Sigmoid colon (tissue), 7 donors: ENCODE measurements around the gene RXFP4. TPM values are rescaled to one million over a fixed set of nuclear protein-coding genes. Genes with fewer than 3 reads are reported as not detected.
A peak's percentile ranks its signal among the peaks of the same experiment; 100 is the strongest.

Source experiments
- DNase-seq: peaks from one replicate; pipeline ENCODE4 v3.0.0-alpha.2; 2019
- H3K27ac ChIP-seq, 4 donors: fragments of 200-600 bp; sonication (generic); one replicate each; pipeline ENCODE4 v1.5.1; 2016 to 2019; ENCODE audit warnings: mild to moderate bottlenecking in 1 of 4
- H3K27me3 ChIP-seq, 3 donors: fragments of 200-600 bp; sonication (generic); one replicate each; pipeline ENCODE4 v1.5.1; 2019; ENCODE audit warnings: mild to moderate bottlenecking in 1 of 3
- H3K36me3 ChIP-seq, 4 donors: fragments of 200-600 bp; sonication (generic); one replicate each; pipeline ENCODE4 v1.5.1; 2016 to 2019
- H3K4me1 ChIP-seq, 4 donors: fragments of 200-600 bp; sonication (generic); one replicate each; pipeline ENCODE4 v1.5.1; 2017 to 2019
- H3K4me3 ChIP-seq, 4 donors: fragments of 200-600 bp; sonication (generic); one replicate each; pipeline ENCODE4 v1.5.1; 2017 to 2019; ENCODE audit warnings: mild to moderate bottlenecking in 2 of 4, moderate library complexity in 1 of 4
- H3K9me3 ChIP-seq, 4 donors: fragments of 200-600 bp in 3 of 4; sonication (generic) in 3 of 4; one replicate each; pipeline versions ENCODE4 v1.5.1 to v1.6.1; 2013 to 2019
- EP300 ChIP-seq, 4 donors: sonication (generic); formaldehyde crosslinking; IDR thresholded peaks; one replicate each; pipeline ENCODE4 v1.6.1; 2017; ENCODE audit warnings: antibody characterized with exemption in 4 of 4
- POLR2A ChIP-seq, 2 donors: fragments of 450-650 bp; IDR thresholded peaks; one replicate each; pipeline ENCODE4 v1.6.1; 2016; ENCODE audit warnings: antibody characterized with exemption in 2 of 2, mild to moderate bottlenecking in 2 of 2, moderate library complexity in 2 of 2
- POLR2AphosphoS5 ChIP-seq, 4 donors: sonication (generic); formaldehyde crosslinking; IDR thresholded peaks; one replicate each; pipeline ENCODE4 v1.6.1; 2017; ENCODE audit warnings: antibody characterized with exemption in 4 of 4
- WGBS, 2 donors: extraction: QIAGEN DNeasy Blood & Tissue Kit; methylation state at CpG; one replicate each; pipeline ENCODE4 v1.1.7; 2013; 5-methylcytosine and 5-hydroxymethylcytosine counted together
- intact Hi-C: fragments of 100-400 bp; cut with DNase I; formaldehyde crosslinking; loops from one replicate; pipeline ENCODE4 v1.15.1; 2023
- polyA plus RNA-seq, 3 donors: library from polyadenylated mRNA; stranded (reverse); fragments of 200-250 nt; gene quantifications; one replicate each; pipeline ENCODE4 v1.2.3, GENCODE V29; 2013
- total RNA-seq, 4 donors: library from RNA; depleted of rRNA; stranded (reverse); fragments of >200 nt; gene quantifications; one replicate each; pipeline ENCODE4 v1.1.0, GENCODE V29; 2016
- TF ChIP-seq, protein P1 (sequence below), 4 experiments: fragments of 450-650 bp in 3 of 4; fragments of 200-600 bp in 1 of 4; IDR thresholded peaks; one replicate each; pipeline ENCODE4 v1.5.1; 2016 to 2019; ENCODE audit warnings: antibody characterized with exemption in 4 of 4, mild to moderate bottlenecking in 3 of 4, moderate library complexity in 2 of 4
- donor health status: healthy with polysubstance abuse.
- donor health status: Bipolar disorder and iron deficiency.
- donor health status: healthy.

RXFP4 gene
- total and polyA plus RNA-seq, 7 donors: 1.8 to 2.7 TPM; not detected in 5

DNA sequence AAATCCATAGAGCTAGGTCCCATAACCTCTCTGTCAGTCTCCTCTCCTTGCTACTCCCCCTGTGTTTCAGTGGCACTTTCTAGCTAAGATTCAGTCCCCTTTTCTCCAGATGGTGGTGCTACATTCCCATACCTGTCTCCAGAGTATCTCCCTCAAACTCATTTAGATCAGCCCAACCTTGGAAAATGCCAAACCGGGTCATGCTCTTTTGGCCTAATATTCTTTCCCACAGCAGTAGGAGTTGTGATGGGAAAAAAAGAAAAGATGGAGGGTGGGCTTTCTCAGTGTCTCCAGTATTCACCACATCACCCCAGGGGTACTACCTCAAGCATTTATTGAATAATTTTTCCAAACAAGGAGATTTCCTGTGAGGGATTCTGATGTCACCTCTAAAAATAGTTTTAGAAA is 3.2 kb upstream of the RXFP4 start:
- Histone ChIP-seq H3K4me1 (peaks cover 0 to 22% (median 18%) of the 10 kb centered on the region in 4 donors), H3K36me3 (peaks cover 0 to 4% (median 0%) of the 10 kb centered on the region in 4 donors), H3K27me3 (no peaks in the 10 kb centered on the region), H3K9me3 (no peaks in the 10 kb centered on the region), H3K27ac (peak overlapping the region in 2 of 4 donors; percentile 24 to 64), H3K4me3 (no peak overlapping the region)
- no peak for TF ChIP-seq EP300 (IDR thresholded peaks at IDR 0.05)
- TF ChIP-seq, protein P1, sequence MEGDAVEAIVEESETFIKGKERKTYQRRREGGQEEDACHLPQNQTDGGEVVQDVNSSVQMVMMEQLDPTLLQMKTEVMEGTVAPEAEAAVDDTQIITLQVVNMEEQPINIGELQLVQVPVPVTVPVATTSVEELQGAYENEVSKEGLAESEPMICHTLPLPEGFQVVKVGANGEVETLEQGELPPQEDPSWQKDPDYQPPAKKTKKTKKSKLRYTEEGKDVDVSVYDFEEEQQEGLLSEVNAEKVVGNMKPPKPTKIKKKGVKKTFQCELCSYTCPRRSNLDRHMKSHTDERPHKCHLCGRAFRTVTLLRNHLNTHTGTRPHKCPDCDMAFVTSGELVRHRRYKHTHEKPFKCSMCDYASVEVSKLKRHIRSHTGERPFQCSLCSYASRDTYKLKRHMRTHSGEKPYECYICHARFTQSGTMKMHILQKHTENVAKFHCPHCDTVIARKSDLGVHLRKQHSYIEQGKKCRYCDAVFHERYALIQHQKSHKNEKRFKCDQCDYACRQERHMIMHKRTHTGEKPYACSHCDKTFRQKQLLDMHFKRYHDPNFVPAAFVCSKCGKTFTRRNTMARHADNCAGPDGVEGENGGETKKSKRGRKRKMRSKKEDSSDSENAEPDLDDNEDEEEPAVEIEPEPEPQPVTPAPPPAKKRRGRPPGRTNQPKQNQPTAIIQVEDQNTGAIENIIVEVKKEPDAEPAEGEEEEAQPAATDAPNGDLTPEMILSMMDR (IDR thresholded peaks at IDR 0.05): peak; percentile 25 to 55 (median 50)
- WGBS, 2 donors: 0% methylated on average over 1 of the region's 1 CpG
- intact Hi-C loops: loop anchor here (1.0 kb wide), 1 partner anchor 51 kb away; no protein-coding TSS in a partner anchor
- DNase-seq: no peak

DNA sequence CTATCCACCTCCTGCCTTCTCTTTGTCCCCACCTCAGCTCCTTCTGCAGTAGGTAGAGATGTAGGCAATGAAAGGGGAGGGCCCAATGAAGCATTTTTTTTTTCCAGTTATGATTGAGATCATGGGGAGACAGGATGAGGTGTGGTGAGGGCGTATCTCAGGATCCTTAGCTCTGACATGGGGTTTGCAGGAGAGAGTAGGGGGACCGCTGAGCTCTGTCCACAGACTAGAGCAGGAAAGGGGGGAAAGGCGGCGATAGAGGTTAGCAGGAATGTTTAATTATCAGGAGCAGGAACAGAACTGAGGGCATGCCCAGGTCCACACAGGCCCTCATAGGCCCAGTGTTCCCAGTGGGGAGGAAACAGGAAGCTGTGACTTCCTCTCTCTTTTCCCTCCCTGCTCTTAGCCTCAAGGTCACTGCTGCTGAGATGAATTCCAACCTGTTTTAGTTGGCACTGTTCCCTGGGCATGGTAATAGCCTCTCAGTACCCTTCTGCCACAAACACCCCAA is 901 bp upstream of the RXFP4 start:
- peaks cover 0 to 9% (median 6%) of the 10 kb centered on the region in 4 donors for H3K4me1 ChIP-seq
- 15 to 41% methylated on average over 4 of the region's 4 CpGs for WGBS, 2 donors
- no peaks in the 10 kb centered on the region for H3K27me3 ChIP-seq
- no peaks in the 10 kb centered on the region for H3K9me3 ChIP-seq
- H3K4me3 ChIP-seq: no peak overlapping the region
- peak overlapping the region; percentile 31 to 70 (median 50) for H3K27ac ChIP-seq
- TF ChIP-seq EP300 (IDR thresholded peaks at IDR 0.05) (no peak), POLR2A (IDR thresholded peaks at IDR 0.05) (no peak), POLR2AphosphoS5 (IDR thresholded peaks at IDR 0.05) (no peak)
- TF ChIP-seq, protein P1 (IDR thresholded peaks at IDR 0.05): no peak
- H3K36me3 ChIP-seq: no peaks in the 10 kb centered on the region
- no peak for DNase-seq
- intact Hi-C loops: no loop called here

DNA sequence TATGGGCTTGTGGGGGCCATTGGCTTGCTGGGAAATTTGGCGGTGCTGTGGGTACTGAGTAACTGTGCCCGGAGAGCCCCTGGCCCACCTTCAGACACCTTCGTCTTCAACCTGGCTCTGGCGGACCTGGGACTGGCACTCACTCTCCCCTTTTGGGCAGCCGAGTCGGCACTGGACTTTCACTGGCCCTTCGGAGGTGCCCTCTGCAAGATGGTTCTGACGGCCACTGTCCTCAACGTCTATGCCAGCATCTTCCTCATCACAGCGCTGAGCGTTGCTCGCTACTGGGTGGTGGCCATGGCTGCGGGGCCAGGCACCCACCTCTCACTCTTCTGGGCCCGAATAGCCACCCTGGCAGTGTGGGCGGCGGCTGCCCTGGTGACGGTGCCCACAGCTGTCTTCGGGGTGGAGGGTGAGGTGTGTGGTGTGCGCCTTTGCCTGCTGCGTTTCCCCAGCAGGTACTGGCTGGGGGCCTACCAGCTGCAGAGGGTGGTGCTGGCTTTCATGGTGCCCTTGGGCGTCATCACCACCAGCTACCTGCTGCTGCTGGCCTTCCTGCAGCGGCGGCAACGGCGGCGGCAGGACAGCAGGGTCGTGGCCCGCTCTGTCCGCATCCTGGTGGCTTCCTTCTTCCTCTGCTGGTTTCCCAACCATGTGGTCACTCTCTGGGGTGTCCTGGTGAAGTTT is 550 bp downstream of the RXFP4 start:
- intact Hi-C loops: no loop called here
- Histone ChIP-seq H3K36me3 (peaks cover 0 to 7% (median 3%) of the 10 kb centered on the region in 4 donors), H3K9me3 (no peaks in the 10 kb centered on the region), H3K27ac (peak overlapping the region in 2 of 4 donors; percentile 40 to 70), H3K4me3 (no peak overlapping the region), H3K4me1 (peaks cover 0 to 9% (median 6%) of the 10 kb centered on the region in 4 donors), H3K27me3 (no peaks in the 10 kb centered on the region)
- 20 to 65% methylated on average over 29 of the region's 29 CpGs for WGBS, 2 donors
- no peak for DNase-seq
- TF ChIP-seq POLR2A (IDR thresholded peaks at IDR 0.05): no peak
- TF ChIP-seq EP300 (IDR thresholded peaks at IDR 0.05): no peak
- peak in 1 of 4 donors; percentile 13 for TF ChIP-seq POLR2AphosphoS5 (IDR thresholded peaks at IDR 0.05)
- TF ChIP-seq, protein P1 (IDR thresholded peaks at IDR 0.05): no peak

DNA sequence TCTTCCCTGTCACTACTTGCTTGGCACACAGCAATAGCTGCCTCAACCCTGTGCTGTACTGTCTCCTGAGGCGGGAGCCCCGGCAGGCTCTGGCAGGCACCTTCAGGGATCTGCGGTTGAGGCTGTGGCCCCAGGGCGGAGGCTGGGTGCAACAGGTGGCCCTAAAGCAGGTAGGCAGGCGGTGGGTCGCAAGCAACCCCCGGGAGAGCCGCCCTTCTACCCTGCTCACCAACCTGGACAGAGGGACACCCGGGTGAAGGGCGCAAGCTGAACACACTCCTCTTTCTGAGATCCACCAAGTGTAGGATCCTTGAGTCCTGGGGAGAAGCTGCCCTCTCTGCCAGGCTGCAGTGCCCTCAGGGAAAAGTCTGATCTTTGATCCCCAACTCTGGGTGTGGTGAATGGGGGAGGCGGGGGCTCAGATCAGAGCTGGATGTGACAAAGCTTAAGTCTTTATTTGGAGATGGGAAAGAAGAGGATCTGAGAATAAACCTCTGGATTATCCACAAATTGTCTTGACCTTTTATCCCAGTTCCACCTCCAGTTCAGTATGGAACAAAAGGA is 1.2 kb downstream of the RXFP4 start:
- H3K9me3 ChIP-seq: no peaks in the 10 kb centered on the region
- no peak for DNase-seq
- no peak overlapping the region for H3K27ac ChIP-seq
- H3K36me3 ChIP-seq: peaks cover 7 to 14% (median 9%) of the 10 kb centered on the region in 4 donors
- TF ChIP-seq POLR2AphosphoS5 (IDR thresholded peaks at IDR 0.05) (no peak), POLR2A (IDR thresholded peaks at IDR 0.05) (no peak), EP300 (IDR thresholded peaks at IDR 0.05) (no peak)
- TF ChIP-seq, protein P1 (IDR thresholded peaks at IDR 0.05): no peak
- intact Hi-C loops: no loop called here
- no peak overlapping the region for H3K4me3 ChIP-seq
- no peaks in the 10 kb centered on the region for H3K27me3 ChIP-seq
- H3K4me1 ChIP-seq: peaks cover 0 to 9% (median 6%) of the 10 kb centered on the region in 4 donors
- WGBS, 2 donors: 15 to 68% methylated on average over 11 of the region's 11 CpGs
